Suprapubic skin (tissue), 3 donors: ENCODE data around the gene RRP36.

Source experiments
- CTCF ChIP-seq, 2 donors: fragments of 200-600 bp in 1 of 2; fragments of 450-650 bp in 1 of 2; sonication (generic) in 1 of 2; IDR thresholded peaks; one replicate each; pipeline ENCODE4 v1.5.1; 2016 to 2019; ENCODE audit warnings: antibody characterized with exemption in 2 of 2, mild to moderate bottlenecking in 1 of 2, moderate library complexity in 1 of 2
- POLR2A ChIP-seq, 2 donors: fragments of 450-650 bp; IDR thresholded peaks; one replicate each; pipeline ENCODE4 v1.6.1; 2017; ENCODE audit warnings: antibody characterized with exemption in 2 of 2, mild to moderate bottlenecking in 2 of 2, moderate library complexity in 2 of 2

- TF ChIP-seq CTCF (IDR thresholded peaks at IDR 0.05) (no peak), POLR2A (IDR thresholded peaks at IDR 0.05) (no peak)
These were observed 10.9 kb downstream of the RRP36 start for GRCh38 chr6:43032326-43032725.
